ENCODE measurements around the gene SCRG1. TPM values are rescaled to one million over a fixed set of nuclear protein-coding genes. Genes with fewer than 3 reads are reported as not detected.

The SCRG1 gene
- total RNA-seq, 1 donor = not detected

- Histone ChIP-seq H3K9me3 (ENCODE audit: low read depth, low read length) (no peaks in the 10 kb centered on the region), H3K27me3 (ENCODE audit: insufficient read depth, low read length) (no peaks in the 10 kb centered on the region), H3K4me3 (ENCODE audit: low read length) (no peak overlapping the region), H3K4me1 (ENCODE audit: insufficient read depth, low read length) (no peaks in the 10 kb centered on the region)
These were observed 12.2 kb downstream of the SCRG1 start for GRCh38 chr4:173386751-173387150.

- no peaks in the 10 kb centered on the region for H3K9me3 ChIP-seq (ENCODE audit: low read depth, low read length)
- H3K27me3 ChIP-seq (ENCODE audit: insufficient read depth, low read length) = no peaks in the 10 kb centered on the region
- no peak overlapping the region for H3K4me3 ChIP-seq (ENCODE audit: low read length)
- no peaks in the 10 kb centered on the region for H3K4me1 ChIP-seq (ENCODE audit: insufficient read depth, low read length)
These were observed 16.6 kb downstream of the SCRG1 start for GRCh38 chr4:173382349-173382748.

GRCh38 chr4:173381610-173382009, 17.3 kb downstream of the SCRG1 start:
- Histone ChIP-seq H3K4me1 (ENCODE audit: insufficient read depth, low read length) (no peaks in the 10 kb centered on the region), H3K9me3 (ENCODE audit: low read depth, low read length) (no peaks in the 10 kb centered on the region), H3K4me3 (ENCODE audit: low read length) (no peak overlapping the region), H3K27me3 (ENCODE audit: insufficient read depth, low read length) (no peaks in the 10 kb centered on the region)

GRCh38 chr4:173380987-173381386, 17.9 kb downstream of the SCRG1 start:
- no peaks in the 10 kb centered on the region for H3K4me1 ChIP-seq (ENCODE audit: insufficient read depth, low read length)
- no peaks in the 10 kb centered on the region for H3K9me3 ChIP-seq (ENCODE audit: low read depth, low read length)
- H3K4me3 ChIP-seq (ENCODE audit: low read length) = no peak overlapping the region
- no peaks in the 10 kb centered on the region for H3K27me3 ChIP-seq (ENCODE audit: insufficient read depth, low read length)

- no peaks in the 10 kb centered on the region for H3K9me3 ChIP-seq (ENCODE audit: low read depth, low read length)
- H3K27me3 ChIP-seq (ENCODE audit: insufficient read depth, low read length) = no peaks in the 10 kb centered on the region
- no peak overlapping the region for H3K4me3 ChIP-seq (ENCODE audit: low read length)
- H3K4me1 ChIP-seq (ENCODE audit: insufficient read depth, low read length) = no peaks in the 10 kb centered on the region
These were observed 19.0 kb downstream of the SCRG1 start for GRCh38 chr4:173379929-173380328.

- H3K4me1 ChIP-seq (ENCODE audit: insufficient read depth, low read length) = peaks cover 10% of the 10 kb centered on the region
These were observed 24.3 kb downstream of the SCRG1 start for GRCh38 chr4:173374588-173374987.

GRCh38 chr4:173371292-173372192, 27.4 kb downstream of the SCRG1 start:
- no peaks in the 10 kb centered on the region for H3K9me3 ChIP-seq (ENCODE audit: low read depth, low read length)
- peaks cover 14% of the 10 kb centered on the region for H3K4me1 ChIP-seq (ENCODE audit: insufficient read depth, low read length)
- peak overlapping the region; percentile 73 for H3K4me3 ChIP-seq (ENCODE audit: low read length)
- no peaks in the 10 kb centered on the region for H3K27me3 ChIP-seq (ENCODE audit: insufficient read depth, low read length)

More at GRCh38 chr4:173374588-173374987, 24.3 kb downstream of the SCRG1 start:
- H3K9me3 ChIP-seq (ENCODE audit: low read depth, low read length) = no peaks in the 10 kb centered on the region
- no peak overlapping the region for H3K4me3 ChIP-seq (ENCODE audit: low read length)
- no peaks in the 10 kb centered on the region for H3K27me3 ChIP-seq (ENCODE audit: insufficient read depth, low read length)

GRCh38 chr4:173370477-173371291, 28.2 kb downstream of the SCRG1 start, which contains the start of gene SAP30:
Gene SAP30, plus strand, starts transcription at chr4:173370954. Its CDS starts 229 bp downstream, at chr4:173371183.
- Histone ChIP-seq H3K27me3 (ENCODE audit: insufficient read depth, low read length) (no peaks in the 10 kb centered on the region), H3K9me3 (ENCODE audit: low read depth, low read length) (no peaks in the 10 kb centered on the region), H3K4me3 (ENCODE audit: low read length) (peak within 1 kb of the TSS; percentile 73), H3K4me1 (ENCODE audit: insufficient read depth, low read length) (peaks cover 16% of the 10 kb centered on the region)

GRCh38 chr4:173370130-173370476, 28.8 kb downstream of the SCRG1 start:
- Histone ChIP-seq H3K4me3 (ENCODE audit: low read length) (peak overlapping the region; percentile 73), H3K27me3 (ENCODE audit: insufficient read depth, low read length) (no peaks in the 10 kb centered on the region), H3K9me3 (ENCODE audit: low read depth, low read length) (no peaks in the 10 kb centered on the region), H3K4me1 (ENCODE audit: insufficient read depth, low read length) (peaks cover 19% of the 10 kb centered on the region)

- H3K9me3 ChIP-seq (ENCODE audit: low read depth, low read length) = no peaks in the 10 kb centered on the region
- peaks cover 13% of the 10 kb centered on the region for H3K4me1 ChIP-seq (ENCODE audit: insufficient read depth, low read length)
- no peaks in the 10 kb centered on the region for H3K27me3 ChIP-seq (ENCODE audit: insufficient read depth, low read length)
- H3K4me3 ChIP-seq (ENCODE audit: low read length) = no peak overlapping the region
These were observed 31.0 kb downstream of the SCRG1 start for GRCh38 chr4:173367946-173368345.

- H3K4me1 ChIP-seq (ENCODE audit: insufficient read depth, low read length) = peaks cover 9% of the 10 kb centered on the region
- no peaks in the 10 kb centered on the region for H3K9me3 ChIP-seq (ENCODE audit: low read depth, low read length)
- H3K27me3 ChIP-seq (ENCODE audit: insufficient read depth, low read length) = no peaks in the 10 kb centered on the region
- no peak overlapping the region for H3K4me3 ChIP-seq (ENCODE audit: low read length)
These were observed 31.6 kb downstream of the SCRG1 start for GRCh38 chr4:173367285-173367684.

GRCh38 chr4:173365359-173365996, 33.4 kb downstream of the SCRG1 start:
- Histone ChIP-seq H3K9me3 (ENCODE audit: low read depth, low read length) (no peaks in the 10 kb centered on the region), H3K27me3 (ENCODE audit: insufficient read depth, low read length) (no peaks in the 10 kb centered on the region), H3K4me3 (ENCODE audit: low read length) (no peak overlapping the region), H3K4me1 (ENCODE audit: insufficient read depth, low read length) (peaks cover 9% of the 10 kb centered on the region)

- no peaks in the 10 kb centered on the region for H3K9me3 ChIP-seq (ENCODE audit: low read depth, low read length)
- H3K4me1 ChIP-seq (ENCODE audit: insufficient read depth, low read length) = peaks cover 5% of the 10 kb centered on the region
- no peaks in the 10 kb centered on the region for H3K27me3 ChIP-seq (ENCODE audit: insufficient read depth, low read length)
- H3K4me3 ChIP-seq (ENCODE audit: low read length) = no peak overlapping the region
These were observed 36.2 kb downstream of the SCRG1 start for GRCh38 chr4:173362666-173363065.

- Histone ChIP-seq H3K4me1 (ENCODE audit: insufficient read depth, low read length) (peaks cover 2% of the 10 kb centered on the region), H3K27me3 (ENCODE audit: insufficient read depth, low read length) (no peaks in the 10 kb centered on the region), H3K4me3 (ENCODE audit: low read length) (no peak overlapping the region)
These were observed 38.2 kb downstream of the SCRG1 start for GRCh38 chr4:173360587-173361221.

More at GRCh38 chr4:173360587-173361221, 38.2 kb downstream of the SCRG1 start:
- H3K9me3 ChIP-seq (ENCODE audit: low read depth, low read length) = no peaks in the 10 kb centered on the region

Data from mononuclear cell (primary cell).